Mesenchymal stem cell (in vitro differentiated cells and primary cell): Measurements from ENCODE around the gene TMEM140. TPM values are rescaled to one million over a fixed set of nuclear protein-coding genes. Genes with fewer than 3 reads are reported as not detected.

Experiments used
- DNase-seq: peaks from one replicate; pipeline ENCODE4 v3.0.0-alpha.2; 2013
- H2AFZ ChIP-seq: one replicate; pipeline ENCODE4 v1.6.1; 2013; ENCODE audit warnings: low read depth, mild to moderate bottlenecking, control low read depth, inconsistent platforms, low read length, moderate library complexity
- H2AK5ac ChIP-seq: 2 replicates; pipeline ENCODE4 v1.6.1; 2013; ENCODE audit warnings: low read length, moderate library complexity, mild to moderate bottlenecking, inconsistent platforms; ENCODE audit not compliant: severe bottlenecking
- H2BK120ac ChIP-seq: one replicate; pipeline ENCODE4 v1.6.1; 2013; ENCODE audit warnings: low read depth, mild to moderate bottlenecking, inconsistent platforms, low read length, moderate library complexity
- H2BK12ac ChIP-seq, 2 experiments: one replicate each; pipeline ENCODE4 v1.6.1; 2013; ENCODE audit warnings: inconsistent platforms in 2 of 2, low read length in 2 of 2, mild to moderate bottlenecking in 2 of 2, moderate library complexity in 2 of 2, control low read depth in 1 of 2
- H2BK15ac ChIP-seq: one replicate; pipeline ENCODE4 v1.6.1; 2013; ENCODE audit warnings: mild to moderate bottlenecking, low read depth, inconsistent platforms; ENCODE audit not compliant: poor library complexity, severe bottlenecking
- H2BK5ac ChIP-seq: 2 replicates; pipeline ENCODE4 v1.6.1; 2013; ENCODE audit warnings: low read depth, mild to moderate bottlenecking, low read length, control low read depth, inconsistent platforms; ENCODE audit not compliant: poor library complexity, severe bottlenecking
- H3K14ac ChIP-seq, 2 experiments: one replicate each; pipeline ENCODE4 v1.6.1; 2013; ENCODE audit warnings: inconsistent platforms in 2 of 2, low read length in 2 of 2, control low read depth in 1 of 2, mild to moderate bottlenecking in 1 of 2, moderate library complexity in 1 of 2
- H3K18ac ChIP-seq, 2 experiments: one replicate each; pipeline ENCODE4 v1.6.1; 2013; ENCODE audit warnings: inconsistent platforms in 2 of 2, low read length in 2 of 2, control low read depth in 1 of 2, low read depth in 1 of 2, mild to moderate bottlenecking in 1 of 2
- H3K23ac ChIP-seq, 2 experiments: one replicate each; pipeline ENCODE4 v1.6.1; 2013; ENCODE audit warnings: inconsistent platforms in 2 of 2, low read length in 2 of 2, mild to moderate bottlenecking in 2 of 2, moderate library complexity in 2 of 2, control low read depth in 1 of 2
- H3K27ac ChIP-seq: 2 replicates; pipeline ENCODE4 v1.5.1; 2013; ENCODE audit warnings: mild to moderate bottlenecking, moderate library complexity, low read length, control low read depth, inconsistent platforms; ENCODE audit not compliant: poor library complexity, severe bottlenecking
- H3K27me3 ChIP-seq, 2 experiments: 2 replicates each; pipeline versions ENCODE4 v1.6.1 to v1.7.0; 2013; ENCODE audit warnings: low read length in 2 of 2, mild to moderate bottlenecking in 2 of 2, moderate library complexity in 2 of 2, control low read depth in 1 of 2, inconsistent platforms in 1 of 2; ENCODE audit not compliant: control insufficient read depth in 1 of 2, insufficient read depth in 1 of 2
- H3K36me3 ChIP-seq, 2 experiments: 2 replicates each; pipeline versions ENCODE4 v1.6.1 to v1.7.0; 2013; ENCODE audit warnings: low read length in 2 of 2, control low read depth in 1 of 2, inconsistent platforms in 1 of 2, low read depth in 1 of 2, mild to moderate bottlenecking in 1 of 2; ENCODE audit not compliant: insufficient read depth in 2 of 2, control insufficient read depth in 1 of 2
- H3K4ac ChIP-seq, 2 experiments: one replicate each; pipeline ENCODE4 v1.6.1; 2013; ENCODE audit warnings: inconsistent platforms in 2 of 2, low read length in 2 of 2, mild to moderate bottlenecking in 2 of 2, moderate library complexity in 2 of 2, control low read depth in 1 of 2, low read depth in 1 of 2
- H3K4me1 ChIP-seq: 2 replicates; pipeline ENCODE4 v1.6.1; 2013; ENCODE audit warnings: low read depth, low read length, control low read depth; ENCODE audit not compliant: control insufficient read depth, insufficient read depth
- H3K4me2 ChIP-seq: 2 replicates; pipeline ENCODE4 v1.6.1; 2013; ENCODE audit warnings: low read length, mild to moderate bottlenecking, inconsistent platforms; ENCODE audit not compliant: poor library complexity, severe bottlenecking
- H3K4me3 ChIP-seq, 2 experiments: 2 replicates each; pipeline versions ENCODE4 v1.5.1 to v1.7.0; 2013; ENCODE audit warnings: low read length in 2 of 2, mild to moderate bottlenecking in 2 of 2, control low read depth in 1 of 2, low read depth in 1 of 2; ENCODE audit not compliant: insufficient read depth in 1 of 2
- H3K79me1 ChIP-seq: replicated peaks from 2 replicates; pipeline ENCODE4 v1.6.1; 2013; ENCODE audit warnings: mild to moderate bottlenecking, control low read depth, low read length, inconsistent platforms; ENCODE audit not compliant: poor library complexity, severe bottlenecking
- H3K9ac ChIP-seq: 2 replicates; pipeline ENCODE4 v1.7.0; 2013; ENCODE audit warnings: mild to moderate bottlenecking, low read length, moderate library complexity
- H3K9me3 ChIP-seq: 2 replicates; pipeline ENCODE4 v1.7.0; 2013; ENCODE audit warnings: mild to moderate bottlenecking, low read length; ENCODE audit not compliant: control insufficient read depth
- H4K8ac ChIP-seq: one replicate; pipeline ENCODE4 v1.6.1; 2013; ENCODE audit warnings: inconsistent platforms, mild to moderate bottlenecking, low read length, moderate library complexity
- H4K91ac ChIP-seq: one replicate; pipeline ENCODE4 v1.6.1; 2013; ENCODE audit warnings: mild to moderate bottlenecking, low read length, inconsistent platforms
- WGBS: methylation state at CpG from one replicate; pipeline ENCODE4 v1.1.7; 2013; ENCODE audit warnings: mixed read lengths; 5-methylcytosine and 5-hydroxymethylcytosine counted together
- small RNA-seq: library from polyadenylated mRNA; stranded (forward); fragments of <200 nt; extraction: miRNeasy Mini kit (QIAGEN cat#:217004); gene quantifications from one replicate; pipeline ENCODE3, GENCODE V24; 2013; ENCODE audit warnings: low read depth

Gene TMEM140

GRCh38 chr7:135215698-135216097 is 67.8 kb downstream of the TMEM140 start:
- Histone ChIP-seq H3K36me3 (no peaks in the 10 kb centered on the region), H3K79me1 (peaks cover 1% of the 10 kb centered on the region), H3K9ac (no peak overlapping the region), H3K4ac (no peak overlapping the region), H2BK15ac (no peak overlapping the region), H3K4me1 (peaks cover 7% of the 10 kb centered on the region), H3K4me2 (no peak overlapping the region), H3K14ac (no peak overlapping the region), H2AFZ (no peak overlapping the region), H2BK120ac (no peak overlapping the region), H3K18ac (no peak overlapping the region), H4K8ac (no peak overlapping the region), H3K27me3 (no peaks in the 10 kb centered on the region), H2AK5ac (no peak overlapping the region), H3K23ac (no peak overlapping the region), H2BK5ac (no peak overlapping the region), H3K9me3 (no peaks in the 10 kb centered on the region), H3K27ac (no peak overlapping the region), H4K91ac (no peak overlapping the region), H3K4me3 (no peak overlapping the region), H2BK12ac (no peak overlapping the region)
- no peak for DNase-seq
- WGBS: 90% methylated on average over 3 of the region's 3 CpGs

Small RNAs within 50 kb of the gene (small RNA-seq; reads per million reads assigned to genes)
- gene MIR6509: not detected
